CD14-positive monocyte (primary cell): ENCODE data around the gene OSBPL10. TPM values are rescaled to one million over a fixed set of nuclear protein-coding genes. Genes with fewer than 3 reads are reported as not detected.

ENCODE experiments used
- DNase-seq, 3 donors: peaks; one replicate each; pipeline ENCODE4 v3.0.0-alpha.2; 2011 to 2022
- H2AFZ ChIP-seq: 2 replicates; pipeline ENCODE4 v1.6.0; 2012; ENCODE audit warnings: mild to moderate bottlenecking, low read depth, low read length, inconsistent platforms; ENCODE audit not compliant: insufficient read depth, poor library complexity, severe bottlenecking
- H3K27ac ChIP-seq, 2 donors: 1 replicate in 1 of 2; 2 replicates in 1 of 2; pipeline ENCODE4 v1.5.1; 2012 to 2013; ENCODE audit warnings: low read length in 2 of 2, control low read depth in 1 of 2, inconsistent platforms in 1 of 2, low read depth in 1 of 2, mild to moderate bottlenecking in 1 of 2
- H3K27me3 ChIP-seq, 2 donors: one replicate each; pipeline versions ENCODE4 v1.6.0 to v1.6.1; 2011 to 2013; ENCODE audit warnings: low read length in 2 of 2; ENCODE audit not compliant: control insufficient read depth in 2 of 2, insufficient read depth in 2 of 2
- H3K36me3 ChIP-seq, 2 donors: replicated peaks in 1 of 2; 1 replicate in 1 of 2; 2 replicates in 1 of 2; pipeline versions ENCODE4 v1.5.1 to v1.6.1; 2012 to 2013; ENCODE audit warnings: low read length in 2 of 2, control low read depth in 1 of 2, inconsistent platforms in 1 of 2, mild to moderate bottlenecking in 1 of 2; ENCODE audit not compliant: insufficient read depth in 2 of 2, control insufficient read depth in 1 of 2
- H3K4me1 ChIP-seq, 2 donors: 1 replicate in 1 of 2; 2 replicates in 1 of 2; pipeline versions ENCODE4 v1.5.1 to v1.6.1; 2012 to 2013; ENCODE audit warnings: low read length in 2 of 2, control low read depth in 1 of 2, inconsistent platforms in 1 of 2, mild to moderate bottlenecking in 1 of 2, moderate library complexity in 1 of 2; ENCODE audit not compliant: insufficient read depth in 2 of 2, control insufficient read depth in 1 of 2
- H3K4me2 ChIP-seq: replicated peaks from 2 replicates; pipeline ENCODE3; 2012; ENCODE audit warnings: low read length, moderate library complexity, mild to moderate bottlenecking; ENCODE audit not compliant: poor library complexity, severe bottlenecking; ENCODE audit errors: extremely low read depth
- H3K4me3 ChIP-seq, 3 experiments: fragments of 200-600 bp in 1 of 3; sonication (generic) in 1 of 3; replicated peaks in 1 of 3; 1 replicate in 2 of 3; 2 replicates in 1 of 3; pipeline ENCODE4 v1.5.1; 2011 to 2013; ENCODE audit warnings: low read length in 3 of 3, mild to moderate bottlenecking in 3 of 3, control low read depth in 2 of 3, low read depth in 2 of 3, inconsistent platforms in 1 of 3, moderate library complexity in 1 of 3
- H3K79me2 ChIP-seq: 2 replicates; pipeline ENCODE4 v1.6.0; 2012; ENCODE audit warnings: mild to moderate bottlenecking, control low read depth, inconsistent platforms, low read length, moderate library complexity; ENCODE audit not compliant: insufficient read depth
- H3K9ac ChIP-seq: 2 replicates; pipeline ENCODE4 v1.6.0; 2017; ENCODE audit warnings: low read length, mild to moderate bottlenecking; ENCODE audit not compliant: insufficient read depth, poor library complexity, severe bottlenecking
- H3K9me3 ChIP-seq, 2 donors: replicated peaks in 1 of 2; 1 replicate in 1 of 2; 2 replicates in 1 of 2; pipeline versions ENCODE4 v1.5.1 to v1.6.1; 2012 to 2013; ENCODE audit warnings: low read length in 2 of 2, control low read depth in 1 of 2; ENCODE audit not compliant: control insufficient read depth in 1 of 2, insufficient read depth in 1 of 2
- H4K20me1 ChIP-seq: 2 replicates; pipeline ENCODE4 v1.6.0; 2012; ENCODE audit warnings: mild to moderate bottlenecking, low read length, control low read depth, moderate library complexity; ENCODE audit not compliant: insufficient read depth
- H3K27ac Mint-ChIP-seq, 7 donors: one replicate each; pipeline ENCODE4 v1.8.0; 2020; ENCODE audit warnings: mild to moderate bottlenecking in 7 of 7, mixed read lengths in 7 of 7, moderate library complexity in 6 of 7, inconsistent platforms in 2 of 7
- H3K27me3 Mint-ChIP-seq, 3 donors: one replicate each; pipeline ENCODE4 v1.8.0; 2021 to 2022; ENCODE audit warnings: low read depth in 3 of 3, mild to moderate bottlenecking in 3 of 3, mixed read lengths in 3 of 3, moderate library complexity in 3 of 3, inconsistent platforms in 1 of 3
- H3K36me3 Mint-ChIP-seq, 2 donors: one replicate each; pipeline ENCODE4 v1.8.0; 2020; ENCODE audit warnings: mixed read lengths in 2 of 2, inconsistent platforms in 1 of 2, mild to moderate bottlenecking in 1 of 2
- H3K4me1 Mint-ChIP-seq: one replicate; pipeline ENCODE4 v1.8.0; 2020; ENCODE audit warnings: mild to moderate bottlenecking, mixed read lengths
- H3K4me3 Mint-ChIP-seq, 2 donors: one replicate each; pipeline ENCODE4 v1.8.0; 2020; ENCODE audit warnings: mild to moderate bottlenecking in 2 of 2, mixed read lengths in 2 of 2, moderate library complexity in 1 of 2
- H3K9me3 Mint-ChIP-seq, 7 donors: one replicate each; pipeline ENCODE4 v1.8.0; 2020 to 2022; ENCODE audit warnings: mixed read lengths in 7 of 7, mild to moderate bottlenecking in 6 of 7, moderate library complexity in 6 of 7, inconsistent platforms in 2 of 7
- CTCF ChIP-seq: fragments of 200-600 bp; IDR thresholded peaks from one replicate; pipeline ENCODE4 v1.8.0; 2022; ENCODE audit warnings: antibody characterized with exemption, mild to moderate bottlenecking
- WGBS: methylation state at CpG from one replicate; pipeline ENCODE4 v1.1.5; 2013; ENCODE audit warnings: missing lambda C conversion rate; ENCODE audit not compliant: insufficient coverage; 5-methylcytosine and 5-hydroxymethylcytosine counted together
- intact Hi-C, 2 donors: fragments of 100-400 bp; cut with micrococcal nuclease; formaldehyde crosslinking; loops; one replicate each; pipeline versions ENCODE4 v1.15.0 to v1.15.1; 2023
- polyA plus RNA-seq, 3 donors: library from polyadenylated mRNA; depleted of rRNA in 1 of 3; unstranded in 2 of 3; stranded (reverse) in 1 of 3; fragments of 300-500 nt in 2 of 3; fragments of >200 nt in 1 of 3; fragmentation: Illumina TruSeq in 2 of 3; gene quantifications; 1 replicate in 2 of 3; 2 replicates in 1 of 3; pipeline ENCODE4 v1.2.3, GENCODE V29; 2012 to 2021

The OSBPL10 gene
- polyA plus RNA-seq, 3 donors: 0.03 TPM; not detected in 2

GRCh38 chr3:31728403-31728802 is 252.7 kb downstream of the OSBPL10 start:
- no peak for DNase-seq
- no peak overlapping the region for H3K4me2 ChIP-seq
- no peaks in the 10 kb centered on the region for H3K27me3 ChIP-seq
- no peaks in the 10 kb centered on the region for H4K20me1 ChIP-seq
- H3K9me3 Mint-ChIP-seq: no peaks in the 10 kb centered on the region
- no peak overlapping the region for H3K4me3 Mint-ChIP-seq
- no peak for TF ChIP-seq CTCF
- no peaks in the 10 kb centered on the region for H3K9me3 ChIP-seq
- H3K4me1 ChIP-seq: no peaks in the 10 kb centered on the region
- intact Hi-C loops: no loop called here
- H3K27ac Mint-ChIP-seq: no peak overlapping the region
- H2AFZ ChIP-seq: no peak overlapping the region
- peaks cover 0 to 2% (median 1%) of the 10 kb centered on the region in 3 donors for H3K27me3 Mint-ChIP-seq
- WGBS: no CpG with 5 or more reads among the region's 2 CpGs
- no peaks in the 10 kb centered on the region for H3K79me2 ChIP-seq
- H3K27ac ChIP-seq: no peak overlapping the region
- no peaks in the 10 kb centered on the region for H3K36me3 Mint-ChIP-seq
- no peaks in the 10 kb centered on the region for H3K36me3 ChIP-seq
- no peak overlapping the region for H3K4me3 ChIP-seq
- H3K4me1 Mint-ChIP-seq: no peaks in the 10 kb centered on the region
- no peak overlapping the region for H3K9ac ChIP-seq

GRCh38 chr3:31725976-31726375 is 255.1 kb downstream of the OSBPL10 start:
- no peaks in the 10 kb centered on the region for H3K36me3 ChIP-seq
- H3K79me2 ChIP-seq: no peaks in the 10 kb centered on the region
- H3K4me2 ChIP-seq: no peak overlapping the region
- no peak for TF ChIP-seq CTCF
- no peak overlapping the region for H3K27ac ChIP-seq
- no peaks in the 10 kb centered on the region for H3K36me3 Mint-ChIP-seq
- no peaks in the 10 kb centered on the region for H3K9me3 Mint-ChIP-seq
- DNase-seq: no peak
- H3K4me3 Mint-ChIP-seq: no peak overlapping the region
- no peaks in the 10 kb centered on the region for H3K4me1 Mint-ChIP-seq
- no peak overlapping the region for H2AFZ ChIP-seq
- no peak overlapping the region for H3K4me3 ChIP-seq
- H3K27me3 ChIP-seq: no peaks in the 10 kb centered on the region
- 100% methylated on average over 1 of the region's 4 CpGs for WGBS
- H3K9ac ChIP-seq: no peak overlapping the region
- intact Hi-C loops: no loop called here
- no peak overlapping the region for H3K27ac Mint-ChIP-seq
- H3K9me3 ChIP-seq: no peaks in the 10 kb centered on the region
- peaks cover 0 to 2% (median 1%) of the 10 kb centered on the region in 3 donors for H3K27me3 Mint-ChIP-seq
- H3K4me1 ChIP-seq: no peaks in the 10 kb centered on the region
- H4K20me1 ChIP-seq: no peaks in the 10 kb centered on the region
